ENCODE data around the gene EWSR1. TPM values are rescaled to one million over a fixed set of nuclear protein-coding genes. Genes with fewer than 3 reads are reported as not detected.

The EWSR1 gene
- total and polyA plus RNA-seq, 2 donors (not counting 3 experiments of a cell fraction or from before 2014, with no cell fraction given): 305 to 588 TPM

GRCh38 chr22:29219881-29220670 is 48.0 kb upstream of the EWSR1 start:
- H3K4me1 ChIP-seq (ENCODE audit: control insufficient read depth, extremely low read depth, insufficient read depth, low read length): no peaks in the 10 kb centered on the region
- ChIA-PET CTCF (interaction anchor here (1.0 to 1.1 kb wide), 2 partner anchors 11 to 26 kb away, joined by 3 read pairs; no protein-coding TSS in a partner anchor), POLR2A (no interaction called here)
- no peak overlapping the region for H3K4me2 ChIP-seq (ENCODE audit: insufficient read depth, low read length)
- intact Hi-C loops (cut with micrococcal nuclease): no loop called here
- no peaks in the 10 kb centered on the region for H3K27me3 ChIP-seq (ENCODE audit: control insufficient read depth in 2 of 2, insufficient read depth in 2 of 2, low read length in 2 of 2)
- FAIRE-seq (no peak), DNase-seq (ENCODE audit: low read depth, low spot score) (no peak)
- no peak overlapping the region for H3K27ac ChIP-seq (ENCODE audit: insufficient read depth, low read depth, low read length)
- H3K79me2 ChIP-seq (ENCODE audit: control insufficient read depth, insufficient read depth, low read length): no peaks in the 10 kb centered on the region
- no peaks in the 10 kb centered on the region for H3K9me1 ChIP-seq (replicated peaks; ENCODE audit: control insufficient read depth, extremely low read depth, insufficient read depth, low read length)
- no TSS peak for BruUV-seq (replicated peaks)
- H3K4me3 ChIP-seq (replicated peaks in 1 of 3; ENCODE audit: insufficient read depth in 1 of 3, low read depth in 1 of 3, low read length in 3 of 3): no peak overlapping the region
- H3K9me3 ChIP-seq (replicated peaks; ENCODE audit: control insufficient read depth, insufficient read depth, low read length): no peaks in the 10 kb centered on the region
- H3K36me3 ChIP-seq (ENCODE audit: control insufficient read depth in 2 of 2, extremely low read depth in 1 of 2, insufficient read depth in 2 of 2, low read length in 2 of 2): no peaks in the 10 kb centered on the region
- TF ChIP-seq EZH2 (IDR thresholded peaks at IDR 0.05; ENCODE audit: borderline replicate concordance, low read depth, low read length, severe bottlenecking) (no peak), GATA2 (IDR thresholded peaks at IDR 0.05; ENCODE audit: insufficient read depth, insufficient read length, low read depth, low read length) (no peak), POLR2A (IDR thresholded peaks at IDR 0.05; ENCODE audit: low read depth, low read length) (no peak), MAX (IDR thresholded peaks at IDR 0.05; ENCODE audit: insufficient read depth, insufficient read length) (no peak), JUN (IDR thresholded peaks at IDR 0.05; ENCODE audit: borderline replicate concordance, insufficient read depth, insufficient read length, low read depth) (no peak), POLR2AphosphoS5 (IDR thresholded peaks at IDR 0.05; ENCODE audit: insufficient read depth, low read depth, low read length) (no peak), CTCF (IDR thresholded peaks at IDR 0.05; ENCODE audit: extremely low read depth in 1 of 2, insufficient read depth in 1 of 2, low read depth in 1 of 2, low read length in 2 of 2) (no peak), MYC (IDR thresholded peaks at IDR 0.05; ENCODE audit: low read depth, low read length) (no peak), FOS (IDR thresholded peaks at IDR 0.05; ENCODE audit: borderline replicate concordance, insufficient read depth, low read length) (no peak)
- dilution Hi-C loops (cut with MboI; ENCODE audit: extremely low pct_ligation_motif_present, low sequenced_read_pairs): no loop called here
- H4K20me1 ChIP-seq (replicated peaks; ENCODE audit: control insufficient read depth, extremely low read depth, insufficient read depth, low read length): no peaks in the 10 kb centered on the region
- no peak overlapping the region for H3K9ac ChIP-seq (replicated peaks; ENCODE audit: extremely low read depth, insufficient read depth, low read length)
- H2AFZ ChIP-seq (ENCODE audit: low read depth, low read length): no peak overlapping the region

Data from endothelial cell of umbilical vein (primary cell).